Activated CD4-positive, alpha-beta T cell treated with anti-CD3 and anti-CD28 coated beads, Interleukin-2, amount 10 ng/mL, durations not matched to agents 7 days and 5 days (primary cell): ENCODE data around the gene DCUN1D2. TPM values are rescaled to one million over a fixed set of nuclear protein-coding genes. Genes with fewer than 3 reads are reported as not detected.
A peak's percentile ranks its signal among the peaks of the same experiment; 100 is the strongest.

ENCODE experiments used
- CTCF ChIA-PET: fragments of 350-600 bp; sonication (Branson Sonifier 250); formaldehyde crosslinking; loops from one replicate; lab custom pipeline; 2021; ENCODE audit warnings: antibody characterized with exemption; lab: Charles Lee
- POLR2A ChIA-PET: fragments of 350-600 bp; sonication (Branson Sonifier 250); formaldehyde crosslinking; loops from one replicate; lab custom pipeline; 2021; ENCODE audit warnings: antibody characterized with exemption; lab: Charles Lee
- DNase-seq: peaks from one replicate; pipeline ENCODE4 v3.0.0-alpha.2; 2020
- H3K27ac Mint-ChIP-seq: one replicate; pipeline ENCODE4 v1.8.0; 2021; ENCODE audit warnings: mild to moderate bottlenecking, moderate library complexity, mixed read lengths
- H3K27me3 Mint-ChIP-seq: one replicate; pipeline ENCODE4 v1.8.0; 2021; ENCODE audit warnings: mixed read lengths
- H3K36me3 Mint-ChIP-seq: one replicate; pipeline ENCODE4 v1.8.0; 2021; ENCODE audit warnings: low read depth, mixed read lengths
- H3K4me1 Mint-ChIP-seq: one replicate; pipeline ENCODE4 v1.8.0; 2021; ENCODE audit warnings: mixed read lengths
- H3K4me3 Mint-ChIP-seq: one replicate; pipeline ENCODE4 v1.8.0; 2021; ENCODE audit warnings: mild to moderate bottlenecking, moderate library complexity, mixed read lengths
- H3K9me3 Mint-ChIP-seq: one replicate; pipeline ENCODE4 v1.8.0; 2021; ENCODE audit warnings: mixed read lengths
- total RNA-seq, 2 experiments: library from RNA; stranded (reverse); gene quantifications; one replicate each; pipeline ENCODE4 v1.2.3, GENCODE V29; 2021

DCUN1D2 gene
- total RNA-seq: 10 to 100 TPM; 13.9 to 20.3 TPM

- DNase-seq: peak; percentile 78
- CTCF ChIA-PET: interaction anchor here (1.6 kb wide), 1 partner anchor 10 kb away, joined by 6 read pairs; no protein-coding TSS in a partner anchor
- Mint-ChIP-seq H3K4me3 (peak within 1 kb of the TSS; percentile 86), H3K27me3 (no peaks in the 10 kb centered on the region), H3K27ac (peak within 1 kb of the TSS; percentile 92), H3K9me3 (no peaks in the 10 kb centered on the region), H3K36me3 (peaks cover 8% of the 10 kb centered on the region), H3K4me1 (peaks cover 62% of the 10 kb centered on the region)
- POLR2A ChIA-PET: interaction anchor here (0.7 kb wide), 1 partner anchor 584 kb away, joined by 3 read pairs; no protein-coding TSS in a partner anchor
Observed at GRCh38 chr13:113490496-113491417, at the start of gene DCUN1D2. Gene DCUN1D2 (minus strand): TSS chr13:113490711. CDS start chr13:113490669, 42 bp downstream.

- Mint-ChIP-seq H3K4me1 (peaks cover 3% of the 10 kb centered on the region), H3K27ac (peak overlapping the region; percentile 32), H3K4me3 (no peak overlapping the region), H3K36me3 (peaks cover 17% of the 10 kb centered on the region), H3K27me3 (no peaks in the 10 kb centered on the region), H3K9me3 (peaks cover 4% of the 10 kb centered on the region)
- DNase-seq: no peak
- ChIA-PET CTCF (interaction anchor here (1.8 kb wide), 1 partner anchor 9 kb away, joined by 5 read pairs; no protein-coding TSS in a partner anchor), POLR2A (no interaction called here)
Observed at GRCh38 chr13:113539822-113540221, 49.3 kb upstream of the DCUN1D2 start.

GRCh38 chr13:113539176-113539575 lies 48.7 kb upstream of the DCUN1D2 start:
- H3K27ac Mint-ChIP-seq: no peak overlapping the region
- ChIA-PET CTCF (interaction anchor here (1.8 kb wide), 1 partner anchor 10 kb away, joined by 5 read pairs; no protein-coding TSS in a partner anchor), POLR2A (no interaction called here)
- peaks cover 4% of the 10 kb centered on the region for H3K9me3 Mint-ChIP-seq
- H3K4me3 Mint-ChIP-seq: no peak overlapping the region
- no peak for DNase-seq
- H3K27me3 Mint-ChIP-seq: no peaks in the 10 kb centered on the region
- H3K4me1 Mint-ChIP-seq: peaks cover 3% of the 10 kb centered on the region
- H3K36me3 Mint-ChIP-seq: peaks cover 17% of the 10 kb centered on the region

- Mint-ChIP-seq H3K27ac (no peak overlapping the region), H3K27me3 (no peaks in the 10 kb centered on the region), H3K9me3 (peaks cover 4% of the 10 kb centered on the region), H3K4me1 (peaks cover 3% of the 10 kb centered on the region), H3K4me3 (no peak overlapping the region), H3K36me3 (peaks cover 15% of the 10 kb centered on the region)
- ChIA-PET CTCF (no interaction called here), POLR2A (no interaction called here)
- DNase-seq: no peak
Observed at GRCh38 chr13:113538689-113539058, 48.2 kb upstream of the DCUN1D2 start.

- H3K27ac Mint-ChIP-seq: no peak overlapping the region
- H3K4me1 Mint-ChIP-seq: no peaks in the 10 kb centered on the region
- peaks cover 4% of the 10 kb centered on the region for H3K9me3 Mint-ChIP-seq
- no peak overlapping the region for H3K4me3 Mint-ChIP-seq
- no peak for DNase-seq
- H3K36me3 Mint-ChIP-seq: peaks cover 12% of the 10 kb centered on the region
- POLR2A ChIA-PET: no interaction called here
- H3K27me3 Mint-ChIP-seq: no peaks in the 10 kb centered on the region
- CTCF ChIA-PET: no interaction called here
Observed at GRCh38 chr13:113537909-113538688, 47.6 kb upstream of the DCUN1D2 start.

GRCh38 chr13:113537205-113537604 lies 46.7 kb upstream of the DCUN1D2 start:
- ChIA-PET CTCF (no interaction called here), POLR2A (no interaction called here)
- H3K4me3 Mint-ChIP-seq: no peak overlapping the region
- H3K27ac Mint-ChIP-seq: no peak overlapping the region
- H3K27me3 Mint-ChIP-seq: no peaks in the 10 kb centered on the region
- no peaks in the 10 kb centered on the region for H3K4me1 Mint-ChIP-seq
- H3K9me3 Mint-ChIP-seq: peaks cover 4% of the 10 kb centered on the region
- no peak for DNase-seq
- H3K36me3 Mint-ChIP-seq: peaks cover 12% of the 10 kb centered on the region

- Mint-ChIP-seq H3K36me3 (peaks cover 12% of the 10 kb centered on the region), H3K27ac (no peak overlapping the region), H3K9me3 (peaks cover 4% of the 10 kb centered on the region), H3K27me3 (no peaks in the 10 kb centered on the region), H3K4me3 (no peak overlapping the region), H3K4me1 (no peaks in the 10 kb centered on the region)
- ChIA-PET POLR2A (no interaction called here), CTCF (no interaction called here)
- no peak for DNase-seq
Observed at GRCh38 chr13:113536461-113537110, 46.1 kb upstream of the DCUN1D2 start.

- H3K27me3 Mint-ChIP-seq: no peaks in the 10 kb centered on the region
- no peak overlapping the region for H3K4me3 Mint-ChIP-seq
- H3K27ac Mint-ChIP-seq: no peak overlapping the region
- H3K36me3 Mint-ChIP-seq: peaks cover 4% of the 10 kb centered on the region
- ChIA-PET POLR2A (no interaction called here), CTCF (interaction anchor here (1.1 kb wide), 1 partner anchor 14 kb away, joined by 3 read pairs; no protein-coding TSS in a partner anchor)
- no peak for DNase-seq
- H3K9me3 Mint-ChIP-seq: no peaks in the 10 kb centered on the region
- no peaks in the 10 kb centered on the region for H3K4me1 Mint-ChIP-seq
Observed at GRCh38 chr13:113535381-113535781, 44.9 kb upstream of the DCUN1D2 start.

GRCh38 chr13:113534236-113534860 lies 43.8 kb upstream of the DCUN1D2 start:
- POLR2A ChIA-PET: no interaction called here
- DNase-seq: no peak
- CTCF ChIA-PET: no interaction called here
- H3K4me1 Mint-ChIP-seq: no peaks in the 10 kb centered on the region
- no peaks in the 10 kb centered on the region for H3K27me3 Mint-ChIP-seq
- H3K4me3 Mint-ChIP-seq: no peak overlapping the region
- no peaks in the 10 kb centered on the region for H3K9me3 Mint-ChIP-seq
- H3K36me3 Mint-ChIP-seq: no peaks in the 10 kb centered on the region
- H3K27ac Mint-ChIP-seq: no peak overlapping the region

- POLR2A ChIA-PET: no interaction called here
Observed at GRCh38 chr13:113533161-113533840, 42.8 kb upstream of the DCUN1D2 start.

GRCh38 chr13:113532156-113532806 lies 41.8 kb upstream of the DCUN1D2 start:
- no peaks in the 10 kb centered on the region for H3K36me3 Mint-ChIP-seq
- ChIA-PET POLR2A (no interaction called here), CTCF (interaction anchor here (0.6 to 1.0 kb wide), 2 partner anchors 24 to 40 kb away, joined by 3 read pairs; no protein-coding TSS in a partner anchor)
- H3K27ac Mint-ChIP-seq: peak overlapping the region; percentile 1
- no peak overlapping the region for H3K4me3 Mint-ChIP-seq
- no peak for DNase-seq
- H3K27me3 Mint-ChIP-seq: no peaks in the 10 kb centered on the region
- H3K4me1 Mint-ChIP-seq: no peaks in the 10 kb centered on the region
- H3K9me3 Mint-ChIP-seq: no peaks in the 10 kb centered on the region

More at GRCh38 chr13:113533161-113533840, 42.8 kb upstream of the DCUN1D2 start:
- DNase-seq: no peak
- no peaks in the 10 kb centered on the region for H3K9me3 Mint-ChIP-seq
- no peak overlapping the region for H3K27ac Mint-ChIP-seq
- no peaks in the 10 kb centered on the region for H3K36me3 Mint-ChIP-seq
- H3K4me1 Mint-ChIP-seq: no peaks in the 10 kb centered on the region
- H3K27me3 Mint-ChIP-seq: no peaks in the 10 kb centered on the region
- CTCF ChIA-PET: interaction anchor here (0.6 kb wide), 1 partner anchor 41 kb away, joined by 3 read pairs; no protein-coding TSS in a partner anchor
- no peak overlapping the region for H3K4me3 Mint-ChIP-seq
